ENCODE measurements around the gene TMEFF1.

GRCh38 chr9:100567856-100568255 lies 94.9 kb downstream of the TMEFF1 start:
- TF ChIP-seq CTCF (conservative IDR thresholded peaks at IDR 0.05 in 1 of 2, IDR thresholded peaks at IDR 0.05 in 1 of 2; ENCODE audit: low read depth in 1 of 2, low read length in 2 of 2) = no peak
- no peak for TF ChIP-seq EZH2 (IDR thresholded peaks at IDR 0.05; ENCODE audit: low read length, missing control alignments)
